ENCODE data around the gene EMC8.
"Not testable (repeated sequence)": the region's sequence is repeated elsewhere in the genome, so short reads cannot be mapped to it uniquely, and the experiment has no call there.

EMC8 gene

GRCh38 chr16:85838876-85839585 is 39.7 kb upstream of the EMC8 start:
- TF ChIP-seq POLR2A (IDR thresholded peaks at IDR 0.05; ENCODE audit: low read length) (no peak), GATA1 (IDR thresholded peaks at IDR 0.05; ENCODE audit: low read depth, low read length) (no peak)

GRCh38 chr16:85838381-85838780 is 39.0 kb upstream of the EMC8 start:
- DNase-seq = no peak
- TF ChIP-seq POLR2A (IDR thresholded peaks at IDR 0.05; ENCODE audit: low read length) (no peak), GATA1 (IDR thresholded peaks at IDR 0.05; ENCODE audit: low read depth, low read length) (no peak)

More at GRCh38 chr16:85838876-85839585, 39.7 kb upstream of the EMC8 start:
- DNase-seq = no peak

GRCh38 chr16:85837654-85838053 is 38.3 kb upstream of the EMC8 start:
- not testable (repeated sequence) for DNase-seq

GRCh38 chr16:85836706-85837582 is 37.6 kb upstream of the EMC8 start:
- DNase-seq = no peak
- no peak for TF ChIP-seq POLR2A (IDR thresholded peaks at IDR 0.05; ENCODE audit: low read length)

- TF ChIP-seq POLR2A (IDR thresholded peaks at IDR 0.05; ENCODE audit: low read length) = no peak
- TF ChIP-seq GATA1 (IDR thresholded peaks at IDR 0.05; ENCODE audit: low read depth, low read length) = no peak
- DNase-seq = no peak
Measured at GRCh38 chr16:85835956-85836705, 36.8 kb upstream of the EMC8 start.

GRCh38 chr16:85835227-85835751 is 35.9 kb upstream of the EMC8 start:
- no peak for TF ChIP-seq POLR2A (IDR thresholded peaks at IDR 0.05; ENCODE audit: low read length)
- no peak for TF ChIP-seq GATA1 (IDR thresholded peaks at IDR 0.05; ENCODE audit: low read depth, low read length)
- DNase-seq = no peak

- no peak for TF ChIP-seq POLR2A (IDR thresholded peaks at IDR 0.05; ENCODE audit: low read length)
- no peak for TF ChIP-seq GATA1 (IDR thresholded peaks at IDR 0.05; ENCODE audit: low read depth, low read length)
- DNase-seq = no peak
Measured at GRCh38 chr16:85834741-85835140, 35.4 kb upstream of the EMC8 start.

GRCh38 chr16:85833219-85833920 is 34.0 kb upstream of the EMC8 start:
- TF ChIP-seq GATA1 (IDR thresholded peaks at IDR 0.05; ENCODE audit: low read depth, low read length) = no peak
- no peak for TF ChIP-seq POLR2A (IDR thresholded peaks at IDR 0.05; ENCODE audit: low read length)
- no peak for DNase-seq

- DNase-seq = no peak
- no peak for TF ChIP-seq POLR2A (IDR thresholded peaks at IDR 0.05; ENCODE audit: low read length)
- TF ChIP-seq GATA1 (IDR thresholded peaks at IDR 0.05; ENCODE audit: low read depth, low read length) = no peak
Measured at GRCh38 chr16:85832570-85833218, 33.4 kb upstream of the EMC8 start.

- TF ChIP-seq POLR2A (IDR thresholded peaks at IDR 0.05; ENCODE audit: low read length) (no peak), GATA1 (IDR thresholded peaks at IDR 0.05; ENCODE audit: low read depth, low read length) (no peak)
- DNase-seq = no peak
Measured at GRCh38 chr16:85830821-85831220, 31.5 kb upstream of the EMC8 start.

GRCh38 chr16:85829751-85830445 is 30.6 kb upstream of the EMC8 start:
- DNase-seq = no peak
- no peak for TF ChIP-seq GATA1 (IDR thresholded peaks at IDR 0.05; ENCODE audit: low read depth, low read length)
- TF ChIP-seq POLR2A (IDR thresholded peaks at IDR 0.05; ENCODE audit: low read length) = no peak

- DNase-seq = no peak
- no peak for TF ChIP-seq GATA1 (IDR thresholded peaks at IDR 0.05; ENCODE audit: low read depth, low read length)
Measured at GRCh38 chr16:85829171-85829719, 29.9 kb upstream of the EMC8 start.
